Stimulated activated CD4-positive, alpha-beta T cell treated with anti-CD3 and anti-CD28 coated beads, Interleukin-12 subunit alpha, Interleukin-12 subunit beta, amount 100 ng/mL, for 4 hours (primary cell): Measurements from ENCODE around the gene PLA2G12B.

Experiments
- DNase-seq: peaks from one replicate; pipeline ENCODE4 v3.0.0-alpha.2; 2020

Gene PLA2G12B

GRCh38 chr10:72888151-72888638 lies 66.4 kb downstream of the PLA2G12B start:
- no peak for DNase-seq

DNA sequence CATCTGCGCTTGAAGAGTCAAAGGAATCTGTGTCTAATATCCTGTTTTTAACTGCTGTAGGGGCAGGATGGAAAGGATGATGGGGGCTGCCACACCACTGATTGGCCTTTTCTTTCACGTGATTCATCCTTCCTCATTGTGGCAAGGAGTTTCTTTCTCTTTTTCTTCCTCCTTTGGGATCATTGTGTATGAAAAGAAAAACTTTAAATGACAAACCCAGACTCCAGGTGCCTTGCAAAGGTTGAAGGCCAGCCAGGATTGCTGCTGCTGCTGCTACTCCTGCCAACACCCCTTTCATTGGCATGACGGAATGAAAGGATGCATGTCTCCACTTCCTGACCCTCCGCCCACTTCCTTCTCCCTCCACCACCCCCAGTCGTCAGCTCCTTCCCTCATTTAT lies 67.6 kb downstream of the PLA2G12B start:
- no peak for DNase-seq

- no peak for DNase-seq
Measured at GRCh38 chr10:72886621-72887020, 68.0 kb downstream of the PLA2G12B start.

- no peak for DNase-seq
Measured at GRCh38 chr10:72885953-72886352, 68.7 kb downstream of the PLA2G12B start.
